HCT116 (cell line): ENCODE data around the gene TM7SF2. TPM values are rescaled to one million over a fixed set of nuclear protein-coding genes. Genes with fewer than 3 reads are reported as not detected.

Experiments
- ATAC-seq: fragments of 200-7000 bp; cut with Tn5 transposase; 2 replicates; pipeline ENCODE4 v1.9.1; 2020; ENCODE audit warnings: mild to moderate bottlenecking, moderate library complexity
- BruUV-seq: library from RNA; stranded (reverse); fragments of 400-500 nt; replicated peaks from 2 replicates; lab custom pipeline; 2021; lab: Mats Ljungman, UMichigan
- CTCF ChIA-PET: fragments of 300-600 bp; sonication (Branson Sonifier 250); formaldehyde crosslinking; loops from one replicate; lab custom pipeline; 2021; ENCODE audit warnings: antibody characterized with exemption; lab: Charles Lee
- POLR2A ChIA-PET: fragments of 300-600, 350-600 bp; sonication (Branson Sonifier 250); formaldehyde crosslinking; loops from one replicate; lab custom pipeline; 2021; ENCODE audit warnings: antibody characterized with exemption; lab: Charles Lee
- RAD21 ChIA-PET, 2 experiments: fragments of 300-600 bp; sonication (Branson Sonifier 250); formaldehyde crosslinking; loops; one replicate each; lab custom pipeline; 2023; ENCODE audit warnings: low total read pairs in 2 of 2; ENCODE audit not compliant: uncharacterized antibody in 2 of 2, unreplicated experiment in 2 of 2, low non-redundant PET in 1 of 2; lab: Charles Lee
- DNase-seq: peaks from one replicate; pipeline ENCODE4 v3.0.0-alpha.2; 2010; ENCODE audit warnings: low read depth, low spot score
- H2AFZ ChIP-seq: fragments of 200-600 bp; shearing (Covaris generic), sonication (generic); 2 replicates; pipeline ENCODE4 v1.6.1; 2017; ENCODE audit warnings: low read depth, mixed run types, mixed read lengths, antibody characterized with exemption, low read length; ENCODE audit not compliant: poor library complexity, severe bottlenecking
- H3K27ac ChIP-seq: 2 replicates; pipeline ENCODE4 v1.5.1; 2012; ENCODE audit warnings: low read depth, low read length
- H3K27me3 ChIP-seq: fragments of 200-600 bp; sonication (generic); 2 replicates; pipeline ENCODE4 v1.6.1; 2016; ENCODE audit warnings: mixed run types, low read length, mixed read lengths; ENCODE audit not compliant: insufficient read depth
- H3K36me3 ChIP-seq, 2 experiments: fragments of 200-500 bp in 1 of 2; fragments of 200-600 bp in 1 of 2; sonication (Bioruptor generic) in 1 of 2; sonication (generic) in 1 of 2; 2 replicates each; pipeline versions ENCODE4 v1.5.1 to v1.6.1; 2014 to 2016; ENCODE audit warnings: low read length in 2 of 2, inconsistent platforms in 1 of 2, mixed read lengths in 1 of 2, mixed run types in 1 of 2; ENCODE audit not compliant: insufficient read depth in 2 of 2, control insufficient read depth in 1 of 2
- H3K4me1 ChIP-seq, 2 experiments: fragments of 200-600 bp in 1 of 2; sonication (generic) in 1 of 2; 2 replicates each; pipeline versions ENCODE4 v1.5.1 to v1.6.1; 2012 to 2017; ENCODE audit warnings: low read length in 2 of 2, inconsistent platforms in 1 of 2, mild to moderate bottlenecking in 1 of 2, mixed read lengths in 1 of 2, mixed run types in 1 of 2, moderate library complexity in 1 of 2; ENCODE audit not compliant: insufficient read depth in 2 of 2, control insufficient read depth in 1 of 2
- H3K4me2 ChIP-seq: fragments of 200-600 bp; sonication (generic); 2 replicates; pipeline ENCODE4 v1.6.1; 2017; ENCODE audit warnings: mixed run types, low read length, mixed read lengths
- H3K4me3 ChIP-seq, 2 experiments: fragments of 200-600 bp in 1 of 2; sonication (generic) in 1 of 2; replicated peaks in 1 of 2; 2 replicates each; pipeline ENCODE4 v1.5.1; 2011 to 2016; ENCODE audit warnings: low read length in 2 of 2, control low read depth in 1 of 2, low read depth in 1 of 2, mild to moderate bottlenecking in 1 of 2, mixed read lengths in 1 of 2, mixed run types in 1 of 2
- H3K79me2 ChIP-seq: fragments of 200-600 bp; sonication (generic); 2 replicates; pipeline ENCODE4 v1.6.1; 2017; ENCODE audit warnings: mild to moderate bottlenecking, mixed run types, low read length, moderate library complexity, mixed read lengths; ENCODE audit not compliant: insufficient read depth
- H3K9ac ChIP-seq: fragments of 200-600 bp; sonication (generic); 2 replicates; pipeline ENCODE4 v1.6.1; 2016; ENCODE audit warnings: low read length, mixed read lengths
- H3K9me2 ChIP-seq: fragments of 200-600 bp; sonication (generic), shearing (Covaris generic); 2 replicates; pipeline ENCODE4 v1.6.1; 2017; ENCODE audit warnings: mixed run types, mild to moderate bottlenecking, moderate library complexity; ENCODE audit not compliant: insufficient read depth
- H3K9me3 ChIP-seq, 2 experiments: fragments of 200-500 bp in 1 of 2; fragments of 200-600 bp in 1 of 2; sonication (Bioruptor generic) in 1 of 2; sonication (generic) in 1 of 2; 2 replicates each; pipeline ENCODE4 v1.6.1; 2014 to 2017; ENCODE audit warnings: low read length in 2 of 2, mixed read lengths in 2 of 2, inconsistent platforms in 1 of 2, low read depth in 1 of 2, mild to moderate bottlenecking in 1 of 2, mixed run types in 1 of 2, moderate library complexity in 1 of 2; ENCODE audit not compliant: control insufficient read depth in 1 of 2, insufficient read depth in 1 of 2
- H4K20me1 ChIP-seq: fragments of 200-600 bp; sonication (generic), shearing (Covaris generic); 2 replicates; pipeline ENCODE4 v1.6.1; 2017; ENCODE audit warnings: mixed run types, mild to moderate bottlenecking, moderate library complexity; ENCODE audit not compliant: insufficient read depth
- CBX3 ChIP-seq: IDR thresholded peaks from 2 replicates; pipeline ENCODE4 v1.6.1; 2012; ENCODE audit warnings: low read depth
- CEBPB ChIP-seq: IDR thresholded peaks from 2 replicates; pipeline ENCODE4 v1.6.1; 2012; ENCODE audit warnings: low read depth
- CTCF ChIP-seq, 3 experiments: fragments of 200-600 bp in 1 of 3; sonication (generic) in 1 of 3; IDR thresholded peaks in 2 of 3; conservative IDR thresholded peaks in 1 of 3; 2 replicates each; pipeline ENCODE4 v1.5.1; 2012 to 2017; ENCODE audit warnings: low read depth in 2 of 3, low read length in 2 of 3, antibody characterized with exemption in 1 of 3, borderline replicate concordance in 1 of 3, control low read depth in 1 of 3, mild to moderate bottlenecking in 1 of 3, mixed read lengths in 1 of 3, mixed run types in 1 of 3, moderate library complexity in 1 of 3; ENCODE audit not compliant: insufficient read depth in 1 of 3
- ELF1 ChIP-seq: IDR thresholded peaks from 2 replicates; pipeline ENCODE4 v1.6.1; 2012; ENCODE audit warnings: low read depth, borderline replicate concordance
- EZH2phosphoT487 ChIP-seq: fragments of 200-600 bp; IDR thresholded peaks from 2 replicates; pipeline ENCODE4 v1.6.1; 2018; ENCODE audit warnings: antibody characterized with exemption, borderline replicate concordance
- JUND ChIP-seq: IDR thresholded peaks from 2 replicates; pipeline ENCODE4 v1.6.1; 2012
- MAX ChIP-seq: IDR thresholded peaks from 2 replicates; pipeline ENCODE4 v1.6.1; 2012
- REST ChIP-seq: IDR thresholded peaks from 2 replicates; pipeline ENCODE4 v1.6.1; 2012; ENCODE audit warnings: low read depth
- SIN3A ChIP-seq: IDR thresholded peaks from 2 replicates; pipeline ENCODE4 v1.6.1; 2012; ENCODE audit warnings: low read depth
- SP1 ChIP-seq: IDR thresholded peaks from 2 replicates; pipeline ENCODE4 v1.6.1; 2012; ENCODE audit warnings: low read depth
- YY1 ChIP-seq: IDR thresholded peaks from 2 replicates; pipeline ENCODE4 v1.6.1; 2011; ENCODE audit warnings: low read length, low read depth, moderate library complexity, mild to moderate bottlenecking; ENCODE audit not compliant: insufficient replicate concordance; ENCODE audit errors: extremely low read depth
- ZFX ChIP-seq: fragments of 450-650 bp; IDR thresholded peaks from 2 replicates; pipeline ENCODE4 v1.6.1; 2017
- ZNF274 ChIP-seq: fragments of 200-500 bp; sonication (Bioruptor generic); IDR thresholded peaks from 2 replicates; pipeline ENCODE4 v1.6.1; 2014; ENCODE audit warnings: mild to moderate bottlenecking, low read depth, low read length, inconsistent platforms
- intact Hi-C: fragments of 100-400 bp; cut with micrococcal nuclease; formaldehyde crosslinking; loops from 2 replicates; pipeline ENCODE4 v1.10.0; 2022
- total RNA-seq: library from RNA; stranded (reverse); gene quantifications from one replicate; pipeline ENCODE4 v1.2.1, GENCODE V29; 2021; ENCODE audit not compliant: unreplicated experiment

TM7SF2 gene
- total RNA-seq, 1 experiment from 2014 or later = 52.9 TPM

DNA sequence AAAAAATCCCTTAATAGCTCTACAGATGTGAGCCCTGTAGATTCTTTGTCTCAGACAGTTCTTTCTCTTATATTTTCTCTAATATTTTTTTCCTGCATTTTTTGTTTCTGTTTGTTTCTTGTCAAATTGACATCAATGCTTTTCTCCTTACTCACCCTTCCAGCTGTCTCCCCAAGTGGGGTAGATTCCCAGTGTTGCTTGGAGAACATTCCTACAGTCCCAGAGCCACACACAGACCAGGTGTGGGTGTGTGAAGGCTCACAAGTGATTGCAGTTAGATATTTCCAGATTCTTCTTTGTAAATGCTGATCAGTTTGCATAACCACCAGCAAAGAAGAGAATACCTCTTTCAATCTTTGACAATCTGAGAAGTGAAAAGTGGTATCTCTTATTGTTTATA lies 8.2 kb upstream of the TM7SF2 start:
- ATAC-seq = no peak
- RAD21 ChIA-PET = no interaction called here
- no peak overlapping the region for H3K27ac ChIP-seq
- TF ChIP-seq ZNF274 (no peak), REST (no peak), EZH2phosphoT487 (no peak)
- TF ChIP-seq, all 23 proteins: peak for 0
- intact Hi-C loops = no loop called here
- no peak overlapping the region for H3K4me2 ChIP-seq
- H3K9me3 ChIP-seq = no peaks in the 10 kb centered on the region
- no peaks in the 10 kb centered on the region for H3K27me3 ChIP-seq
- H3K4me1 ChIP-seq = no peaks in the 10 kb centered on the region; a peak in 1 of 4 replicates
- POLR2A ChIA-PET = interaction anchor here (1.9 kb wide), 1 partner anchor 8 kb away, joined by 9 read pairs; the partner anchor contains the start of gene TM7SF2
- no peaks in the 10 kb centered on the region for H3K9me2 ChIP-seq
- no peak overlapping the region for H2AFZ ChIP-seq
- peaks cover 23% of the 10 kb centered on the region for H3K79me2 ChIP-seq
- BruUV-seq = no TSS peak
- CTCF ChIA-PET = no interaction called here
- no peaks in the 10 kb centered on the region for H4K20me1 ChIP-seq
- H3K4me3 ChIP-seq = no peak overlapping the region
- H3K36me3 ChIP-seq = no peaks in the 10 kb centered on the region; a peak in 1 of 4 replicates
- H3K9ac ChIP-seq = no peak overlapping the region
- DNase-seq = no peak

GRCh38 chr11:65104628-65105027 lies 7.0 kb upstream of the TM7SF2 start:
- no peaks in the 10 kb centered on the region for H3K27me3 ChIP-seq
- no peaks in the 10 kb centered on the region for H4K20me1 ChIP-seq
- H3K79me2 ChIP-seq = peaks cover 21% of the 10 kb centered on the region
- CTCF ChIA-PET = no interaction called here
- H3K4me3 ChIP-seq = no peak overlapping the region
- RAD21 ChIA-PET = no interaction called here
- no peaks in the 10 kb centered on the region; a peak in 1 of 4 replicates for H3K4me1 ChIP-seq
- DNase-seq (no peak), ATAC-seq (no peak)
- H3K36me3 ChIP-seq = no peaks in the 10 kb centered on the region
- BruUV-seq = no TSS peak
- POLR2A ChIA-PET = no interaction called here
- H2AFZ ChIP-seq = no peak overlapping the region
- no peak overlapping the region for H3K9ac ChIP-seq
- H3K27ac ChIP-seq = no peak overlapping the region
- intact Hi-C loops = no loop called here
- no peaks in the 10 kb centered on the region for H3K9me2 ChIP-seq
- H3K9me3 ChIP-seq = no peaks in the 10 kb centered on the region
- H3K4me2 ChIP-seq = no peak overlapping the region
- TF ChIP-seq ZFX = no peak
- TF ChIP-seq SIN3A = no peak
- no peak for TF ChIP-seq CEBPB
- no peak for TF ChIP-seq MAX
- TF ChIP-seq YY1 = no peak
- TF ChIP-seq ELF1 = no peak
- TF ChIP-seq SP1 = no peak
- no peak for TF ChIP-seq CTCF (IDR thresholded peaks at IDR 0.05 in 2 of 3, conservative IDR thresholded peaks at IDR 0.05 in 1 of 3; ENCODE audit: borderline replicate concordance in 1 of 3, insufficient read depth in 1 of 3, low read depth in 2 of 3, low read length in 2 of 3)
- no peak for TF ChIP-seq CBX3
- TF ChIP-seq EZH2phosphoT487 = no peak
- no peak for TF ChIP-seq JUND
